Trophoblast cell (in vitro differentiated cells and primary cell): ENCODE data around the gene KERA.
"Not testable (repeated sequence)": the region's sequence is repeated elsewhere in the genome, so short reads cannot be mapped to it uniquely, and the experiment has no call there.

ENCODE experiments used
- DNase-seq, 2 donors: peaks; one replicate each; pipeline ENCODE4 v3.0.0-alpha.2; 2016
- H2AFZ ChIP-seq: 2 replicates; pipeline ENCODE4 v1.6.1; 2013; ENCODE audit warnings: low read length, moderate library complexity, mild to moderate bottlenecking; ENCODE audit not compliant: insufficient read depth, poor library complexity
- H2AK5ac ChIP-seq: 2 replicates; pipeline ENCODE4 v1.6.1; 2013; ENCODE audit warnings: mild to moderate bottlenecking, low read length
- H2BK120ac ChIP-seq: 2 replicates; pipeline ENCODE4 v1.6.1; 2013; ENCODE audit warnings: low read length, mild to moderate bottlenecking, moderate library complexity; ENCODE audit not compliant: insufficient read depth, poor library complexity
- H2BK12ac ChIP-seq: 2 replicates; pipeline ENCODE4 v1.6.1; 2013; ENCODE audit warnings: mild to moderate bottlenecking, low read length, moderate library complexity
- H2BK5ac ChIP-seq: 2 replicates; pipeline ENCODE4 v1.6.1; 2013; ENCODE audit warnings: low read length, low read depth, moderate library complexity, mild to moderate bottlenecking; ENCODE audit not compliant: poor library complexity
- H3K14ac ChIP-seq: 2 replicates; pipeline ENCODE4 v1.6.1; 2013; ENCODE audit warnings: mild to moderate bottlenecking, low read length
- H3K18ac ChIP-seq: 2 replicates; pipeline ENCODE4 v1.6.1; 2013; ENCODE audit warnings: mild to moderate bottlenecking, low read length
- H3K23ac ChIP-seq: 2 replicates; pipeline ENCODE4 v1.6.1; 2013; ENCODE audit warnings: low read length
- H3K27ac ChIP-seq: 2 replicates; pipeline ENCODE4 v1.5.1; 2013; ENCODE audit warnings: low read depth, mild to moderate bottlenecking, inconsistent platforms, low read length, moderate library complexity
- H3K27me3 ChIP-seq: 2 replicates; pipeline ENCODE4 v1.6.1; 2013; ENCODE audit warnings: inconsistent platforms, mild to moderate bottlenecking, low read length, moderate library complexity; ENCODE audit not compliant: insufficient read depth
- H3K36me3 ChIP-seq, 2 experiments: 1 replicate in 1 of 2; 2 replicates in 1 of 2; pipeline ENCODE4 v1.6.1; 2013; ENCODE audit warnings: low read length in 2 of 2, mild to moderate bottlenecking in 2 of 2, moderate library complexity in 1 of 2; ENCODE audit not compliant: insufficient read depth in 2 of 2, control insufficient read depth in 1 of 2
- H3K4ac ChIP-seq: 2 replicates; pipeline ENCODE4 v1.6.1; 2013; ENCODE audit warnings: low read depth, mild to moderate bottlenecking, low read length, moderate library complexity
- H3K4me1 ChIP-seq, 2 experiments: 1 replicate in 1 of 2; 2 replicates in 1 of 2; pipeline ENCODE4 v1.6.1; 2013; ENCODE audit warnings: low read length in 2 of 2, mild to moderate bottlenecking in 2 of 2, moderate library complexity in 1 of 2; ENCODE audit not compliant: insufficient read depth in 2 of 2, control insufficient read depth in 1 of 2
- H3K4me2 ChIP-seq: 2 replicates; pipeline ENCODE4 v1.6.1; 2013; ENCODE audit warnings: inconsistent platforms, mild to moderate bottlenecking, low read length, moderate library complexity
- H3K4me3 ChIP-seq: 2 replicates; pipeline ENCODE4 v1.5.1; 2013; ENCODE audit warnings: mild to moderate bottlenecking, low read depth, low read length, inconsistent platforms
- H3K79me1 ChIP-seq: one replicate; pipeline ENCODE4 v1.6.1; 2013; ENCODE audit warnings: low read length
- H3K79me2 ChIP-seq: 2 replicates; pipeline ENCODE4 v1.6.1; 2013; ENCODE audit warnings: low read length, mild to moderate bottlenecking; ENCODE audit not compliant: control insufficient read depth, insufficient read depth, poor library complexity
- H3K9ac ChIP-seq: 2 replicates; pipeline ENCODE4 v1.6.1; 2013; ENCODE audit warnings: mild to moderate bottlenecking, low read length
- H3K9me3 ChIP-seq: 2 replicates; pipeline ENCODE4 v1.6.1; 2013; ENCODE audit warnings: low read depth, mild to moderate bottlenecking, control low read depth, inconsistent platforms, low read length; ENCODE audit not compliant: insufficient read depth
- H4K12ac ChIP-seq: 2 replicates; pipeline ENCODE4 v1.6.1; 2013; ENCODE audit warnings: low read depth, mild to moderate bottlenecking, low read length, moderate library complexity
- H4K8ac ChIP-seq: 2 replicates; pipeline ENCODE4 v1.6.1; 2013; ENCODE audit warnings: low read depth, mild to moderate bottlenecking, low read length, moderate library complexity
- H4K91ac ChIP-seq: one replicate; pipeline ENCODE4 v1.6.1; 2013; ENCODE audit warnings: low read depth, mild to moderate bottlenecking, low read length, moderate library complexity
- WGBS: extraction: QIAGEN DNeasy Blood & Tissue Kit; methylation state at CpG from one replicate; pipeline ENCODE4 v1.1.7; 2013; ENCODE audit warnings: missing lambda C conversion rate; ENCODE audit not compliant: insufficient read length, insufficient coverage; ENCODE audit errors: extremely low coverage; 5-methylcytosine and 5-hydroxymethylcytosine counted together

The KERA gene

DNA sequence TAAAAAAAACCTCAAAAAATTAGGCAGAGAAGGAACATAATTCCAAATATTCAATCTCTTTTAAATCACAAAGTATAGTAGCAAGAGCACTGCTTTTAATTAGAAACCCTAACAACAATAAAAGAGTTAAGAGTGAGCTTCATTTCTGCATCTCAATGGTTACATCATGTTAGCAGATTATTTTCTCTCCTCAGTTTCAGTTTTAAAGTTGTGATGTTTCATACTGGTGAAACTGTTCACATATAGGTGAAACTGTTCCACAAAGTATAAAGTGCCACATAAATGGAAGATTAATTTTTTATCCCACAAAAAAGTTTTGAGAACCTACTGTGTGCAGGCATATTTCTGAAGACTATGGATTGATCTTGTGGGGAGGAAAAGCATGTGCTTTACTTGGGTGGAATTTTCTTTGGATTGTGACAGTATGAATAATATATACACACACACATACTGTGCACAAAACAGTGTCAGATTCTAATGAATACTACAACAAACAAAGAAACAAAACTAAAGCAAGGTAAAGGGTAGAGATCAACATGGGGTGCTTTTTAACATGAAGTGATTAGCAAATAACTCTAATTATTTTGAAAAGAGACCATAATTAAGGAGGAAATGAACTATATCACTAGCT lies 36.3 kb upstream of the KERA start:
- Histone ChIP-seq H3K79me2 (no peaks in the 10 kb centered on the region), H2AK5ac (no peak overlapping the region), H2BK5ac (no peak overlapping the region), H4K8ac (no peak overlapping the region), H2AFZ (no peak overlapping the region), H2BK120ac (no peak overlapping the region), H3K4me3 (no peak overlapping the region), H2BK12ac (no peak overlapping the region), H3K27ac (no peak overlapping the region), H3K4ac (no peak overlapping the region), H4K12ac (no peak overlapping the region), H3K9me3 (peaks cover 6% of the 10 kb centered on the region), H3K14ac (no peak overlapping the region), H3K4me1 (peaks cover 0 to 11% of the 10 kb centered on the region in 2 experiments), H4K91ac (no peak overlapping the region), H3K27me3 (no peaks in the 10 kb centered on the region), H3K4me2 (no peak overlapping the region), H3K36me3 (peaks cover 0 to 3% of the 10 kb centered on the region in 2 experiments), H3K18ac (no peak overlapping the region), H3K23ac (no peak overlapping the region), H3K79me1 (peaks cover 7% of the 10 kb centered on the region), H3K9ac (no peak overlapping the region)
- no peak for DNase-seq

GRCh38 chr12:91093341-91093740 lies 35.5 kb upstream of the KERA start:
- Histone ChIP-seq H3K4me1 (peaks cover 0 to 11% of the 10 kb centered on the region in 2 experiments), H3K4me3 (no peak overlapping the region), H3K79me1 (peaks cover 7% of the 10 kb centered on the region), H3K4ac (no peak overlapping the region), H2AFZ (no peak overlapping the region), H3K9me3 (peaks cover 6% of the 10 kb centered on the region), H2AK5ac (no peak overlapping the region), H3K4me2 (no peak overlapping the region), H2BK120ac (no peak overlapping the region), H3K23ac (no peak overlapping the region), H3K9ac (no peak overlapping the region), H3K27ac (no peak overlapping the region), H4K8ac (no peak overlapping the region), H2BK12ac (no peak overlapping the region), H3K14ac (no peak overlapping the region), H2BK5ac (no peak overlapping the region), H4K91ac (no peak overlapping the region), H3K27me3 (no peaks in the 10 kb centered on the region), H4K12ac (no peak overlapping the region), H3K18ac (no peak overlapping the region), H3K36me3 (peaks cover 0 to 3% of the 10 kb centered on the region in 2 experiments), H3K79me2 (no peaks in the 10 kb centered on the region)
- WGBS: no CpG with 5 or more reads among the region's 4 CpGs
- no peak for DNase-seq

- Histone ChIP-seq H2BK12ac (peak overlapping the region; percentile 32), H3K18ac (no peak overlapping the region), H3K23ac (no peak overlapping the region), H2AK5ac (peak overlapping the region; percentile 48), H3K4me2 (no peak overlapping the region), H2AFZ (peak overlapping the region; percentile 3), H4K91ac (peak overlapping the region; percentile 63), H4K12ac (no peak overlapping the region), H3K36me3 (peaks cover 0 to 3% of the 10 kb centered on the region in 2 experiments), H3K27me3 (no peaks in the 10 kb centered on the region), H3K4me3 (no peak overlapping the region), H3K9me3 (peaks cover 6% of the 10 kb centered on the region), H2BK5ac (no peak overlapping the region), H3K4ac (no peak overlapping the region), H3K9ac (no peak overlapping the region), H3K79me1 (peaks cover 7% of the 10 kb centered on the region), H3K79me2 (no peaks in the 10 kb centered on the region), H3K27ac (no peak overlapping the region), H4K8ac (no peak overlapping the region), H3K14ac (no peak overlapping the region), H3K4me1 (peaks cover 0 to 11% of the 10 kb centered on the region in 2 experiments), H2BK120ac (peak overlapping the region; percentile 56)
- WGBS: no CpG with 5 or more reads among the region's 6 CpGs
- DNase-seq: peak; percentile 90 to 93
Observed at GRCh38 chr12:91091916-91092715, 34.3 kb upstream of the KERA start.

DNA sequence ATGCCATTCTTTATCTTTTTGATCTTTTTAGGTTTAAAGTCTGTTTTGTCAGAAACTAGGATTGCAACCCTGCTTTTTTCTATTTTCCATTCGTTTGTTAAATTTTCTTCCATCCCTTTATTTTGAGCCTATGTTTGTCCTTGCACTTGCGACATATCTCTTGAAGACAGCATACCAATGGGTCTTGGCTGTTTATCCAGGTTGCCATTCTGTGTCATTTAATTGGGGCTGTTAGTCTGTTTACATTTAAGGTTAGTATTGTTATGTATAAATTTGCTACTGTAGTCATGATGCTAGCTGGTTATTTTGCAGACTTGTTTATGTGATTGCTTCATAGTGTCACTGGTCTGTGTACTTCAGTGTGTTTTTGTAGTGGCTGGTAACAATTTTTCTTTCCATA lies 32.1 kb upstream of the KERA start:
- H4K12ac ChIP-seq, H3K36me3 ChIP-seq, H3K23ac ChIP-seq, H3K4me3 ChIP-seq, H2BK120ac ChIP-seq, H3K9me3 ChIP-seq, H2AFZ ChIP-seq, H4K8ac ChIP-seq, H3K14ac ChIP-seq, H3K9ac ChIP-seq, H3K4ac ChIP-seq, H3K27me3 ChIP-seq, H3K79me2 ChIP-seq, DNase-seq, H2BK5ac ChIP-seq, H3K4me2 ChIP-seq, H3K27ac ChIP-seq, H3K18ac ChIP-seq, H3K79me1 ChIP-seq, H2AK5ac ChIP-seq, H2BK12ac ChIP-seq, H4K91ac ChIP-seq: not testable (repeated sequence)
- no CpG with 5 or more reads among the region's 2 CpGs for WGBS
- peaks cover 0 to 11% of the 10 kb centered on the region in 2 experiments for H3K4me1 ChIP-seq
